Activated gamma-delta T cell treated with Interleukin-2 at 50 U/mL for 16 hours (primary cell): ENCODE measurements around the gene PRKAR2B.

Experiments used
- DNase-seq: peaks from one replicate; pipeline ENCODE4 v3.0.0-alpha.2; 2020

The PRKAR2B gene

DNA sequence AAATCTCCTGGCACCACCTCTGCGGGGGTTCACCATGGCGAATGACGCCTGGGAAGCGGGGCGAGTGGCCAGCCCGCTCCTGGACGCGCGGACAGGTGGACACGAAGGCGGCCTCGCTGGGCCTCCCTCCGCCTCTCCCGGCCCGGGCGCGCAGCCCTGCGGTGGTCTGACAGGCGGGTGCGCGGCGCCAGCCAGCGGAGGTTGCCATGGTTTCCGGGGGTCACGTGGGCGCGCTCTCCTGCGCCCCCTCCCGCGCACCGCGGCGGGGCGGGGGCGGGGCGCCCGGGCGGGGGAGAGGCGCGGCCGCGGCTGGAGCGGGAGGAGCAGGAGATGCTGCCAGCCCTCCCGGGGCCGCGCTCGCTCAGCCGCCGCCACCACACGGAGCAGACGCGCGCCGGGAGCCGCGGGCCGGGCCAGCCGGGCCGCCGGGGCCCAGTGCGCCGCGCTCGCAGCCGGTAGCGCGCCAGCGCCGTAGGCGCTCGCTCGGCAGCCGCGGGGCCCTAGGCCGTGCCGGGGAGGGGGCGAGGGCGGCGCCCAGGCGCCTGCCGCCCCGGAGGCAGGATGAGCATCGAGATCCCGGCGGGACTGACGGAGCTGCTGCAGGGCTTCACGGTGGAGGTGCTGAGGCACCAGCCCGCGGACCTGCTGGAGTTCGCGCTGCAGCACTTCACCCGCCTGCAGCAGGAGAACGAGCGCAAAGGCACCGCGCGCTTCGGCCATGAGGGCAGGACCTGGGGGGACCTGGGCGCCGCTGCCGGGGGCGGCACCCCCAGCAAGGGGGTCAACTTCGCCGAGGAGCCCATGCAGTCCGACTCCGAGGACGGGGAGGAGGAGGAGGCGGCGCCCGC lies at the start of gene PRKAR2B:
TSS of gene PRKAR2B (plus strand) at position 359 of the 848 bp plus-strand sequence. CDS start at position 562, 203 bp downstream.
- DNase-seq = peak; percentile 67

GRCh38 chr7:106994833-106995232 lies 49.7 kb upstream of the PRKAR2B start:
- no peak for DNase-seq

GRCh38 chr7:106997487-106998271 lies 46.8 kb upstream of the PRKAR2B start:
- no peak for DNase-seq

GRCh38 chr7:106999023-106999422 lies 45.5 kb upstream of the PRKAR2B start:
- no peak for DNase-seq

DNA sequence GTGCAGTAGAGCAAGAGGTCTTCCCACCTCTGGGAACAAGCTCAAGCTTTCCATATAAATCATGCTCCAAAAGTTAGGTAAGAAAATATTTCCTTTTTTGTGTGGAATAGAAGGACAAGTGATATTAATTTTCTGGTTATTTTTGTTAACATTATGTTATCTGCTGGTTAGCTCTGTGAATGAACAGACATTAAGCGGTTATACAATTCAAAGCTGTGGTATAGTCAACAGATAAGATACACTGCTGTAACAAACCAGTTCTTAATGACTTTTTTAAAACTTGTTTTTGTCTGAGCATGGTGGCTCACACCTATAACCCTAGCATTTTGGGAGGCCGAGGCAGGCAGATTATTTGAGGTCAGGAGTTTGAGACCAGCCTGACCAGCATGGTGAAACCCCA lies 43.0 kb upstream of the PRKAR2B start:
- no peak for DNase-seq

- DNase-seq = no peak
Observed at GRCh38 chr7:107002126-107002525, 42.4 kb upstream of the PRKAR2B start.

- no peak for DNase-seq
Observed at GRCh38 chr7:107002529-107002998, 41.9 kb upstream of the PRKAR2B start.

DNA sequence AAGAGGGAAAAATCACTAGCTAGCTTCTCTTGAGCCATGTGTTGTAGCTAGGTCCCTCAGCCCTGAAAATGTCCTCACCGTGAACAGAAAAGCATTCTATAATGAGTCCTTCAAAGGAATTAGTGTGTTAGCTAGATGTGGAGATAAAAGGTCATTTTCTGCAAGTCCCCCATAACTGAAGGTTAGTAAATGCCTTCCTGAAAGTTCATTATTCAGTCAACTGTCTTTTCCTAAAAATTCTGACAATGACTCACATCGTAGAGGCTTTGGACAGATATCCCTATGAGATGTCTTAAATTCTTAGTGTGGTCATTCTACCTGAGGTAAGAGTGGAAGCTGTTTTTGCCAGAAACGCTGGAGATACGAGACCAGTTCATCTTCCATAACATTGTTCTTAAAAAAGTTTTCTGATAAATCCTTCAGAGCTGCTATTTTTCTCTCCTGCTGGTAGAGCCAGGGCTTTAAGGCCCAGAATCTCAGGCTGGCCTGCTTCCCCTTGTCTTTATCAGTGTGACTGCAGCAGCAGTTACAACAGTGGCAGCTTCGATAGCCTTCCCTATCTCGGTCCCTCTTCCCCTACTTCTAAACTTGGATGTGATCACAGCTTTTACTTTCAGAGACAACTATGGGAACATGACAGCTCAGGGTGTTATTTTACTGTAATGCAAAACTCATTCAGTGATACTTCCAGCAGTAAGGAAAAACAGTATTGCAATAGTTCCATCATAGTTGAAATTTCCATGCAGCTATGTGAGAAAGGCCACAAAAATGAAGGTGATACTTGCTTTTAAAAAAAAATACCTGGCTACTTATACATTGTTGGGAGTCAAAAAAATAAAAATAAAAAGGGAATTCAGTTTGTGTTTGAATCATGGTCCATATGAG lies 37.3 kb upstream of the PRKAR2B start:
- no peak for DNase-seq

DNA sequence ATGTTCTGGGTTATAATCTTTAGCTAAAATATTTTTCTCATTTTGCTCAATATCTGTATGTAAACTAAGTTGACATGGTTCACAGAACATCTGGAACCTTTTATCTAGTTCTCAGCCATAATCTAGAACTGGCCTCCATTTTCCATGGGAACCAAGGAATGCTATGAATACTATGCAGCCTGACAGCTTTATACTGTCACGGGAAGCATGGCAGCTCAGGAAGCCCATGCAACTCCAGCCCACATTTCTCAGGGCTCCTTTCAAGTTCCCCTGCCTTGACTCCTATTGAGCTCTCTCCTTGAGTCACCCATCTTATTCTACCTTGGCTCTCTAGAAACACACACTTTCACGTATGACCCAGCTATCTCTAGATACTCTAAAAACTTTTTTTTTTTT lies 36.6 kb upstream of the PRKAR2B start:
- no peak for DNase-seq

- DNase-seq = no peak
Observed at GRCh38 chr7:107009846-107010203, 34.7 kb upstream of the PRKAR2B start.

GRCh38 chr7:107012691-107013090 lies 31.8 kb upstream of the PRKAR2B start:
- DNase-seq = no peak

DNA sequence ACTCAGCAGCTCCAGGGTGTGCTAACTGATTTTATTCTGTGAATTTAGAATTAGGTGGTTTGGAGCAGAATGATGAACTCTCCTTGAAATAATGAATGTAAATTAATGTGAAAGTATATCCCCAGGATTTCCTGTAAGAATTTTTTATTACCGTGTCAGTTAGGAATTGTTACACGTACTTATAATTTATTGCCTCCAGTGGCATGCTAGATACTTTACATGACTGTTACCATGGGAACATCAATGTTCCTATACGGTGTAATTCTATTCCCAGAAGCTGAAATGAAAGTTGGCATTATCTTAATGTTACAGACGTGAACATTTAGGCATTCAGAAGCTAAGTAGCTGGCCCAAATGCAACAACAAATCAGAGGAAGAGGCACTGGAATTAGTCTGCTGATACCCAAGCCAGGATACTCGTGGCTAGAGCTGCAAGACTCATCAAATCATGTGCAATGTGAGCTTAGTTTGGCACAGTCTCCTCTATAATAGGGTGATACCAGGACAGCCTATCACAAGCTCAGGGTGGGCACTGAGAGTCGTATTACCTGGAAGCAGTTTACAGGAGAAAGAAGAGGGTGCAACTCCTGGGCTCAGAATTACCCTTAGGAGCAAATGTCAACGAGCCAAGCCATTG lies 30.0 kb upstream of the PRKAR2B start:
- DNase-seq = no peak

DNA sequence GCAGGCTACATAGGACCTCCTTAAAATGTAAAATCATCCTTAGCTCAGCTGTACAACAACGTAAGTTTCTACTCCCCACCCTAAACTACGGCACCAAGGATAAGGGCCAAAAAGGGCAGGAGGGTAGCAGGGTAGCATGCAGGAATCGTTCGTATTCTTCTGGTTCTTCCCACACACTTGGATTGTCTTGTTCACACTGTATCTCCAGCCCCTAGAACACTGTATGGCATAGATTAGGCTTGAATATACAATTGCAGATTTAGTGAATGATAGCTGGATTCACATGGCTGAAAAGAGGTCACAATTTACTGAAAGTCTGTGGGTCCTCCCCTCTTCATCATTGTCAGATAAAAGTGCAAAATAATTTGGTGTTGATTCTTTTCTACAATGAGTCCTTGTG lies 28.2 kb upstream of the PRKAR2B start:
- no peak for DNase-seq

DNA sequence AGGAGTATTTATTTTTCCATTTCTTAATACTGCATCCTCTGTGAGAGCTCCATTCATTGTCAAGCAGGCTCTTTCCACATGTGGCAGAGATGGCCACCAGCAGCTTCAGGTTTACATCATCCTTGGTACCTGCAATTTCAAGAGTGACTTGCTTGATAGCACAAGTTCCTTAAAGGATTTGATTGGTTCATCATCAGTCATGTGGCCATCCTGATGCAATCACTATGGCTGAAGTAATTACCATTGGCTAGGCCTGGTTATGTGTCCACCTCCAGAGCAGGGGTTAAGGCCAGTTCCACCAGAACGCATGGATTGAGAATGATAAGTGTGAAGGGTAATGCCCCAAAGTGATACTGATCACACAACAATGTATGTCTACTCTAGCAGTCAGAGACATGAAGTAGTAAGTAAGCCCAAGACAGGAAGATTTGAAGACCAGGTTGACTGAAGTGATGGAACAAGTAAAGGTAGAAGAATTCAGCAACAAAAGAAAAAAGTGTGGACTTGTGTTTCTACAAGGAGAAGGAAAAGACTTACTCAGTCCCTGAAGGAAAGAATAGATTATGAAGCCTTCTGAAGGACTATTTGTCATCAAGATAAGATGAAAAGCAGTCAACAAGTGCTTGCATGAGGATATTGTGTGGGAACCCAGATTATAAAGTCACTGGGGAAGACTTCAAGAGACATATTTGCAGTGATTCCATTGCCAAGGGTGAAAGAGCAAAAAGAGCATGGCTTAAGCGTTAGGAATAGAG lies 26.4 kb upstream of the PRKAR2B start:
- no peak for DNase-seq

GRCh38 chr7:107020400-107020799 lies 24.1 kb upstream of the PRKAR2B start:
- no peak for DNase-seq

DNA sequence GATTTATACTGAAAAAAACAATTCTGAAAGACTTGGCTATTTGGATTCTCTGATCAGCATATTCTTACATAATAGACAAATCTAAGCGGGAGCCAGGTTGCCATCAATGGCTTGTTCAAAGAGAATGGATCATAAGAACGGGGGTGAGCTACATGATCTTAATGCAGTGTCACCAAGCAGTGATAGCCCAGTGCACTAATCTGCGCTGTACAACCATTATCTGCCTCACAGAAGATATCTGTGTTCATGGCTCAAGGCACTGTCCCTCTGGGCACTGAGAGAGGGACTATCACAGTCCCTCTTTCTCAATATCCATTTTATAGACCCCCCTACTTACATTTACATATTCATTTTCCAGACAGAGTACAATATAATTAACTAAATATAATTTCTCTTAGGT lies 22.9 kb upstream of the PRKAR2B start:
- no peak for DNase-seq

- DNase-seq = no peak
Observed at GRCh38 chr7:107023522-107024151, 20.9 kb upstream of the PRKAR2B start.

- no peak for DNase-seq
Observed at GRCh38 chr7:107024906-107025305, 19.6 kb upstream of the PRKAR2B start.

GRCh38 chr7:107025449-107026103 lies 18.9 kb upstream of the PRKAR2B start:
- no peak for DNase-seq

GRCh38 chr7:107026166-107026565 lies 18.3 kb upstream of the PRKAR2B start:
- DNase-seq = no peak

DNA sequence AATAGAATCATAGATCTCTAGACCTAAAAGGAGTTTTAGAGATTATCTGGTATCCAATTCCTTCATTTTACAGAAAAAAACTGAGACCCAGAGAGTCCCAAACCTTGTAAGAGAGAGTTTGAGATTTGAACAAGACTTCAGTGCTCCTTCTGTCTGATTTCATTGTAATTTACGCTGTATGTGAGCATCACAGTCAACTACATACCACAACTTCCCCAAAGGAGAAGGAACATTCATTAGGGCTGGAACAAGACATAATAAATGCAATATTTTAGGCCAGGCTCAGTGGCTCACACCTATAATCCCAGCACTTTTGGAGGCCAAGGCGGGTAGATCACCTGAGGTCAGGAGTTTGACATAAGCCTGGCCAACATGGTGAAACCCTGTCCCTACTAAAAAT lies 17.3 kb upstream of the PRKAR2B start:
- DNase-seq = no peak
